NCI-H1105 (cell line): ENCODE measurements around the gene INPP5A.
A peak's percentile ranks its signal among the peaks of the same experiment; 100 is the strongest.
"Not testable (repeated sequence)": the region's sequence is repeated elsewhere in the genome, so short reads cannot be mapped to it uniquely, and the experiment has no call there.

ENCODE experiments used
- DNase-seq: peaks from one replicate; lab custom pipeline; 2025; lab: John Stamatoyannopoulos, UW

Gene INPP5A

GRCh38 chr10:132690821-132691610, 153.4 kb downstream of the INPP5A start:
- DNase-seq, result no peak

- no peak for DNase-seq
Observed at GRCh38 chr10:132691711-132692153, 154.1 kb downstream of the INPP5A start.

GRCh38 chr10:132692311-132692710, 154.7 kb downstream of the INPP5A start:
- no peak for DNase-seq

GRCh38 chr10:132693676-132694075, 156.1 kb downstream of the INPP5A start:
- DNase-seq, result no peak

GRCh38 chr10:132696204-132696603, 158.6 kb downstream of the INPP5A start:
- no peak for DNase-seq

- DNase-seq, result no peak
Observed at GRCh38 chr10:132696728-132697577, 159.4 kb downstream of the INPP5A start.

- DNase-seq, result no peak
Observed at GRCh38 chr10:132697578-132698200, 160.1 kb downstream of the INPP5A start.

- DNase-seq, result no peak
Observed at GRCh38 chr10:132698211-132698751, 160.7 kb downstream of the INPP5A start.

- DNase-seq, result no peak
Observed at GRCh38 chr10:132698761-132699391, 161.3 kb downstream of the INPP5A start.

- no peak for DNase-seq
Observed at GRCh38 chr10:132699411-132700155, 162.0 kb downstream of the INPP5A start.

- peak; percentile 33 for DNase-seq
Observed at GRCh38 chr10:132700156-132701098, 162.8 kb downstream of the INPP5A start.

GRCh38 chr10:132701099-132701845, 163.7 kb downstream of the INPP5A start:
- no peak for DNase-seq

- no peak for DNase-seq
Observed at GRCh38 chr10:132701846-132702190, 164.2 kb downstream of the INPP5A start.

GRCh38 chr10:132702601-132703418, 165.2 kb downstream of the INPP5A start:
- DNase-seq, result no peak

- DNase-seq, result no peak
Observed at GRCh38 chr10:132703419-132704007, 165.9 kb downstream of the INPP5A start.

GRCh38 chr10:132704008-132704814, 166.6 kb downstream of the INPP5A start:
- no peak for DNase-seq

- DNase-seq, result not testable (repeated sequence)
Observed at GRCh38 chr10:132704815-132705064, 167.2 kb downstream of the INPP5A start.
